Smooth muscle cell of the coronary artery (primary cell): ENCODE measurements around the gene TNF. TPM values are rescaled to one million over a fixed set of nuclear protein-coding genes. Genes with fewer than 3 reads are reported as not detected.

ENCODE experiments used
- total RNA-seq: library from RNA; depleted of rRNA; stranded (reverse); fragments of >200 nt; gene quantifications from 2 replicates; pipeline ENCODE4 v1.2.3, GENCODE V29; 2014; ENCODE audit warnings: low replicate concordance

Gene TNF
- not detected in 2 replicates for total RNA-seq

GRCh38 chr6:31575335-31575901, at the start of gene TNF:
TNF (plus strand) TSS chr6:31575565; CDS start chr6:31575742, 177 bp downstream.

GRCh38 chr6:31528821-31529328, 46.5 kb upstream of the TNF start, which contains the start of gene MCCD1:
MCCD1 (plus strand) TSS chr6:31528962; CDS start chr6:31529015, 53 bp downstream.

GRCh38 chr6:31541658-31542521, 33.5 kb upstream of the TNF start, which contains the start of gene DDX39B:
DDX39B (minus strand) TSS chr6:31542003; CDS start chr6:31540532, 1,471 bp downstream.

GRCh38 chr6:31546339-31546957, 28.9 kb upstream of the TNF start, which contains the start of gene ATP6V1G2:
ATP6V1G2 (minus strand) TSS chr6:31546608; CDS start chr6:31546559, 49 bp downstream.

GRCh38 chr6:31546958-31547726, 28.2 kb upstream of the TNF start, which contains the start of gene NFKBIL1:
NFKBIL1 (plus strand) TSS chr6:31547608; CDS start chr6:31547695, 87 bp downstream.

GRCh38 chr6:31572041-31572911, 3.1 kb upstream of the TNF start, which contains the start of gene LTA:
LTA (plus strand) TSS chr6:31572289; CDS start chr6:31572743, 454 bp downstream.

GRCh38 chr6:31582230-31582643, 6.9 kb downstream of the TNF start, which contains the start of gene LTB:
LTB (minus strand) TSS chr6:31582424; CDS start chr6:31582417, 7 bp downstream.

GRCh38 chr6:31586008-31586407, 10.6 kb downstream of the TNF start, which contains the start of gene LST1:
LST1 (plus strand) TSS chr6:31586277; CDS start chr6:31587300, 1,023 bp downstream.

GRCh38 chr6:31614684-31615578, 39.6 kb downstream of the TNF start, which contains the start of gene AIF1:
AIF1 (plus strand) TSS chr6:31615234; CDS start chr6:31615330, 96 bp downstream.

GRCh38 chr6:31620586-31621319, 45.4 kb downstream of the TNF start, which contains the start of gene PRRC2A:
PRRC2A (plus strand) TSS chr6:31620715; CDS start chr6:31622790, 2,075 bp downstream.

Other genes starting within 250 kb of the TNF start
- 195 and 476 TPM in 2 replicates for gene HLA-B, start 218.4 kb upstream of the TNF start, total RNA-seq
- gene MICA, start 172.0 kb upstream of the TNF start, total RNA-seq = 31.5 and 118 TPM in 2 replicates
- gene MICB, start 77.4 kb upstream of the TNF start, total RNA-seq = 5.5 and 8.8 TPM in 2 replicates
- not detected in 2 replicates for gene MCCD1, start 46.6 kb upstream of the TNF start, total RNA-seq
- gene DDX39B, start 33.6 kb upstream of the TNF start, total RNA-seq = 238 and 398 TPM in 2 replicates
- 2.6 and 6.0 TPM in 2 replicates for gene ATP6V1G2, start 29.0 kb upstream of the TNF start, total RNA-seq
- gene NFKBIL1, start 28.0 kb upstream of the TNF start, total RNA-seq = 26.1 and 28.2 TPM in 2 replicates
- gene LTA, start 3.3 kb upstream of the TNF start, total RNA-seq = not detected in 2 replicates
- gene LTB, start 6.9 kb downstream of the TNF start, total RNA-seq = not detected in 2 replicates
- gene LST1, start 10.7 kb downstream of the TNF start, total RNA-seq = 0.30 TPM in 1 of 2 replicates, not detected in the other
- not detected in 2 replicates for gene NCR3, start 17.4 kb downstream of the TNF start, total RNA-seq
- gene AIF1, start 39.7 kb downstream of the TNF start, total RNA-seq = not detected in 2 replicates
- 13.9 and 24.8 TPM in 2 replicates for gene PRRC2A, start 45.1 kb downstream of the TNF start, total RNA-seq
- gene BAG6, start 77.1 kb downstream of the TNF start, total RNA-seq = 54.9 and 100 TPM in 2 replicates
- 0.70 and 1.5 TPM in 2 replicates for gene APOM, start 80.3 kb downstream of the TNF start, total RNA-seq
- gene C6orf47, start 85.2 kb downstream of the TNF start, total RNA-seq = 16.6 and 18.2 TPM in 2 replicates
- 6.1 and 13.6 TPM in 2 replicates for gene GPANK1, start 89.4 kb downstream of the TNF start, total RNA-seq
- 71.1 and 94.1 TPM in 2 replicates for gene CSNK2B, start 90.5 kb downstream of the TNF start, total RNA-seq
- gene LY6G5B, start 94.4 kb downstream of the TNF start, total RNA-seq = 2.2 and 4.0 TPM in 2 replicates
- gene LY6G5C, start 105.5 kb downstream of the TNF start, total RNA-seq = 0.15 TPM in 1 of 2 replicates, not detected in the other
- 51.3 and 104 TPM in 2 replicates for gene ABHD16A, start 127.8 kb downstream of the TNF start, total RNA-seq
- not detected in 2 replicates for gene LY6G6F, start 131.3 kb downstream of the TNF start, total RNA-seq
- not detected in 2 replicates for gene LY6G6D, start 139.8 kb downstream of the TNF start, total RNA-seq
- not detected in 2 replicates for gene LY6G6C, start 146.2 kb downstream of the TNF start, total RNA-seq
- gene MPIG6B, start 147.8 kb downstream of the TNF start, total RNA-seq = not detected in 2 replicates
- gene DDAH2, start 153.7 kb downstream of the TNF start, total RNA-seq = 108 and 116 TPM in 2 replicates
- gene CLIC1, start 161.0 kb downstream of the TNF start, total RNA-seq = 395 and 679 TPM in 2 replicates
- gene MSH5, start 164.4 kb downstream of the TNF start, total RNA-seq = 2.5 and 4.0 TPM in 2 replicates
- gene SAPCD1, start 187.1 kb downstream of the TNF start, total RNA-seq = 0.53 and 0.70 TPM in 2 replicates
- 0.15 and 0.23 TPM in 2 replicates for gene VWA7, start 201.8 kb downstream of the TNF start, total RNA-seq
- gene VARS1, start 220.2 kb downstream of the TNF start, total RNA-seq = 37.9 and 59.7 TPM in 2 replicates
- 24.6 and 27.8 TPM in 2 replicates for gene LSM2, start 231.4 kb downstream of the TNF start, total RNA-seq
- 0.98 and 4.1 TPM in 2 replicates for gene HSPA1L, start 239.7 kb downstream of the TNF start, total RNA-seq
- gene HSPA1A, start 240.0 kb downstream of the TNF start, total RNA-seq = 47.1 and 396 TPM in 2 replicates